CD4-positive, CD25-positive, alpha-beta regulatory T cell (primary cell): ENCODE measurements around the gene PCDHA6. TPM values are rescaled to one million over a fixed set of nuclear protein-coding genes. Genes with fewer than 3 reads are reported as not detected.
"Not testable (repeated sequence)": the region's sequence is repeated elsewhere in the genome, so short reads cannot be mapped to it uniquely, and the experiment has no call there.

Source experiments
- ATAC-seq, 2 donors: fragments of 150-1000 bp; cut with Tn5 transposase; one replicate each; pipeline ENCODE4 v1.10.0; 2021; ENCODE audit warnings: low read depth in 2 of 2, moderate number of reproducible peaks in 2 of 2, moderate library complexity in 1 of 2
- DNase-seq, 3 donors: peaks; one replicate each; pipeline versions ENCODE4 v3.0.0 to v3.0.0-alpha.2; 2012 to 2022; ENCODE audit warnings: mixed read lengths in 1 of 3
- H3K27ac ChIP-seq: one replicate; pipeline ENCODE4 v1.7.0; 2013; ENCODE audit warnings: mild to moderate bottlenecking, low read length; ENCODE audit not compliant: insufficient read depth, poor library complexity, severe bottlenecking
- H3K27me3 ChIP-seq: one replicate; pipeline ENCODE4 v1.7.0; 2013; ENCODE audit warnings: low read length; ENCODE audit not compliant: control insufficient read depth, insufficient read depth
- H3K36me3 ChIP-seq: one replicate; pipeline ENCODE4 v1.7.0; 2013; ENCODE audit warnings: mild to moderate bottlenecking, low read length, moderate library complexity; ENCODE audit not compliant: control insufficient read depth, insufficient read depth
- H3K4me1 ChIP-seq: 2 replicates; pipeline ENCODE4 v1.7.0; 2013; ENCODE audit warnings: mild to moderate bottlenecking, low read length; ENCODE audit not compliant: insufficient read depth, control insufficient read depth, poor library complexity, severe bottlenecking
- H3K4me3 ChIP-seq: one replicate; pipeline ENCODE4 v1.7.0; 2013; ENCODE audit warnings: low read depth, mild to moderate bottlenecking, low read length, moderate library complexity
- H3K9me3 ChIP-seq, 2 experiments: 1 replicate in 1 of 2; 2 replicates in 1 of 2; pipeline ENCODE4 v1.7.0; 2013; ENCODE audit warnings: low read length in 2 of 2, mild to moderate bottlenecking in 1 of 2, moderate library complexity in 1 of 2; ENCODE audit not compliant: control insufficient read depth in 2 of 2
- H3K27ac Mint-ChIP-seq, 3 donors: one replicate each; pipeline ENCODE4 v1.8.0; 2020 to 2022; ENCODE audit warnings: mild to moderate bottlenecking in 3 of 3, mixed read lengths in 3 of 3, moderate library complexity in 2 of 3
- H3K27me3 Mint-ChIP-seq: one replicate; pipeline ENCODE4 v1.8.0; 2022; ENCODE audit warnings: mild to moderate bottlenecking, mixed read lengths
- H3K36me3 Mint-ChIP-seq: one replicate; pipeline ENCODE4 v1.8.0; 2020; ENCODE audit warnings: mixed read lengths
- H3K4me1 Mint-ChIP-seq, 4 donors: one replicate each; pipeline ENCODE4 v1.8.0; 2020 to 2022; ENCODE audit warnings: mixed read lengths in 4 of 4, mild to moderate bottlenecking in 1 of 4
- H3K4me3 Mint-ChIP-seq, 4 donors: one replicate each; pipeline ENCODE4 v1.8.0; 2020 to 2022; ENCODE audit warnings: mild to moderate bottlenecking in 4 of 4, mixed read lengths in 4 of 4, moderate library complexity in 3 of 4
- H3K9me3 Mint-ChIP-seq, 7 donors: one replicate each; pipeline ENCODE4 v1.8.0; 2020 to 2022; ENCODE audit warnings: mixed read lengths in 7 of 7, mild to moderate bottlenecking in 3 of 7, moderate library complexity in 2 of 7
- polyA plus RNA-seq, 4 donors: library from polyadenylated mRNA; unstranded; fragments of 300-500 nt; fragmentation: Illumina TruSeq; gene quantifications; one replicate each; pipeline ENCODE4 v1.2.3, GENCODE V29; 2021
- total RNA-seq: library from RNA; stranded (reverse); gene quantifications from one replicate; pipeline ENCODE4 v1.2.3, GENCODE V29; 2022

The PCDHA6 gene
- total and polyA plus RNA-seq, 5 donors from 2014 or later, result not detected

- Mint-ChIP-seq H3K9me3 (peaks cover 0 to 48% (median 11%) of the 10 kb centered on the region in 7 donors), H3K4me1 (no peaks in the 10 kb centered on the region)
Measured at GRCh38 chr5:140802781-140803271, 24.9 kb upstream of the PCDHA6 start.

GRCh38 chr5:140806834-140807775 is 20.7 kb upstream of the PCDHA6 start, which contains the start of gene PCDHA4:
Gene PCDHA4 (plus strand): TSS chr5:140807068.
- Histone ChIP-seq H3K9me3 (peaks cover 8 to 36% of the 10 kb centered on the region in 2 experiments), H3K36me3 (no peaks in the 10 kb centered on the region), H3K27me3 (peaks cover 3% of the 10 kb centered on the region), H3K4me3 (no peak within 1 kb of the TSS), H3K4me1 (no peaks in the 10 kb centered on the region), H3K27ac (no peak within 1 kb of the TSS)
- DNase-seq (peak in 1 of 3 donors; percentile 8), ATAC-seq (no peak)
- Mint-ChIP-seq H3K36me3 (no peaks in the 10 kb centered on the region), H3K4me1 (no peaks in the 10 kb centered on the region), H3K9me3 (peaks cover 0 to 48% (median 14%) of the 10 kb centered on the region in 7 donors), H3K4me3 (no peak within 1 kb of the TSS), H3K27me3 (peaks cover 12% of the 10 kb centered on the region), H3K27ac (no peak within 1 kb of the TSS)

More at GRCh38 chr5:140802781-140803271, 24.9 kb upstream of the PCDHA6 start:
- Mint-ChIP-seq H3K27ac (no peak overlapping the region), H3K36me3 (no peaks in the 10 kb centered on the region), H3K27me3 (peaks cover 12% of the 10 kb centered on the region), H3K4me3 (no peak overlapping the region)
- Histone ChIP-seq H3K27ac (no peak overlapping the region), H3K4me1 (no peaks in the 10 kb centered on the region), H3K4me3 (no peak overlapping the region), H3K27me3 (peaks cover 3% of the 10 kb centered on the region), H3K9me3 (peaks cover 11 to 43% of the 10 kb centered on the region in 2 experiments), H3K36me3 (no peaks in the 10 kb centered on the region)
- no peak for DNase-seq
- ATAC-seq, result no peak

GRCh38 chr5:140808241-140808888 is 19.4 kb upstream of the PCDHA6 start:
- peaks cover 12% of the 10 kb centered on the region for H3K27me3 Mint-ChIP-seq
- not testable (repeated sequence) for H3K4me3 Mint-ChIP-seq, H3K4me3 ChIP-seq, DNase-seq, H3K4me1 ChIP-seq, H3K36me3 Mint-ChIP-seq, H3K27ac Mint-ChIP-seq, H3K27me3 ChIP-seq, H3K4me1 Mint-ChIP-seq, H3K27ac ChIP-seq, H3K36me3 ChIP-seq, ATAC-seq
- peaks cover under 1 to 51% (median 14%) of the 10 kb centered on the region in 7 donors for H3K9me3 Mint-ChIP-seq
- peaks cover 10 to 26% of the 10 kb centered on the region in 2 experiments for H3K9me3 ChIP-seq

- H3K4me1 ChIP-seq, result no peaks in the 10 kb centered on the region
- no peaks in the 10 kb centered on the region for H3K4me1 Mint-ChIP-seq
- H3K27me3 ChIP-seq, result peaks cover 3% of the 10 kb centered on the region
- no peak overlapping the region for H3K27ac ChIP-seq
- H3K9me3 ChIP-seq, result peaks cover 10 to 25% of the 10 kb centered on the region in 2 experiments
- H3K27ac Mint-ChIP-seq, result no peak overlapping the region
- ATAC-seq (no peak), DNase-seq (no peak)
- H3K4me3 ChIP-seq, result no peak overlapping the region
- no peaks in the 10 kb centered on the region for H3K36me3 Mint-ChIP-seq
- H3K9me3 Mint-ChIP-seq, result peaks cover 1 to 47% (median 15%) of the 10 kb centered on the region in 7 donors
- no peak overlapping the region for H3K4me3 Mint-ChIP-seq
- no peaks in the 10 kb centered on the region for H3K36me3 ChIP-seq
- peaks cover 12% of the 10 kb centered on the region for H3K27me3 Mint-ChIP-seq
Measured at GRCh38 chr5:140808889-140809291, 18.9 kb upstream of the PCDHA6 start.

- no peaks in the 10 kb centered on the region for H3K27me3 ChIP-seq
- peaks cover 0 to 19% (median 4%) of the 10 kb centered on the region in 7 donors for H3K9me3 Mint-ChIP-seq
- peaks cover 19 to 25% of the 10 kb centered on the region in 2 experiments for H3K9me3 ChIP-seq
- H3K36me3 Mint-ChIP-seq, result no peaks in the 10 kb centered on the region
- H3K27ac Mint-ChIP-seq, result no peak within 1 kb of the TSS
- H3K36me3 ChIP-seq, result no peaks in the 10 kb centered on the region
- no peaks in the 10 kb centered on the region for H3K27me3 Mint-ChIP-seq
- ATAC-seq, result no peak
- H3K4me3 ChIP-seq, result no peak within 1 kb of the TSS
- DNase-seq, result peak in 1 of 3 donors; percentile 28
- no peak within 1 kb of the TSS for H3K27ac ChIP-seq
- H3K4me1 ChIP-seq, result no peaks in the 10 kb centered on the region
- no peaks in the 10 kb centered on the region for H3K4me1 Mint-ChIP-seq
- no peak within 1 kb of the TSS for H3K4me3 Mint-ChIP-seq
Measured at GRCh38 chr5:140821375-140822280, 6.1 kb upstream of the PCDHA6 start, which contains the start of gene PCDHA5. Gene PCDHA5 (plus strand): TSS chr5:140821613.

- Mint-ChIP-seq H3K4me3 (no peak overlapping the region), H3K27me3 (no peaks in the 10 kb centered on the region), H3K27ac (no peak overlapping the region), H3K4me1 (no peaks in the 10 kb centered on the region), H3K36me3 (no peaks in the 10 kb centered on the region), H3K9me3 (peaks cover 0 to 25% (median 4%) of the 10 kb centered on the region in 7 donors)
- no peaks in the 10 kb centered on the region for H3K27me3 ChIP-seq
- no peak for DNase-seq
- no peak for ATAC-seq
- H3K27ac ChIP-seq, result no peak overlapping the region
- no peaks in the 10 kb centered on the region for H3K4me1 ChIP-seq
- H3K9me3 ChIP-seq, result peaks cover 17 to 30% of the 10 kb centered on the region in 2 experiments
- no peak overlapping the region for H3K4me3 ChIP-seq
- H3K36me3 ChIP-seq, result no peaks in the 10 kb centered on the region
Measured at GRCh38 chr5:140822281-140822629, 5.5 kb upstream of the PCDHA6 start.

GRCh38 chr5:140822969-140823368 is 4.8 kb upstream of the PCDHA6 start:
- not testable (repeated sequence) for H3K4me3 ChIP-seq, H3K27ac ChIP-seq, H3K27ac Mint-ChIP-seq, H3K36me3 Mint-ChIP-seq, H3K27me3 ChIP-seq, H3K27me3 Mint-ChIP-seq, DNase-seq, ATAC-seq, H3K4me3 Mint-ChIP-seq, H3K4me1 Mint-ChIP-seq, H3K4me1 ChIP-seq, H3K36me3 ChIP-seq
- peaks cover 19 to 35% of the 10 kb centered on the region in 2 experiments for H3K9me3 ChIP-seq
- peaks cover 0 to 27% (median 5%) of the 10 kb centered on the region in 7 donors for H3K9me3 Mint-ChIP-seq
